OCI-LY7 (cell line): ENCODE data around the gene MED27.

Experiments
- CTCF ChIP-seq: fragments of 200-600 bp; sonication (generic); conservative IDR thresholded peaks from 2 replicates; pipeline ENCODE4 v1.5.1; 2014; ENCODE audit warnings: mild to moderate bottlenecking, antibody characterized with exemption, low read length, moderate library complexity, mixed read lengths
- EZH2phosphoT487 ChIP-seq: fragments of 200-600 bp; sonication (generic); IDR thresholded peaks from 2 replicates; pipeline ENCODE4 v1.6.1; 2018; ENCODE audit warnings: low read depth, borderline replicate concordance, mild to moderate bottlenecking, mixed run types, antibody characterized with exemption, low read length, moderate library complexity, mixed read lengths

DNA sequence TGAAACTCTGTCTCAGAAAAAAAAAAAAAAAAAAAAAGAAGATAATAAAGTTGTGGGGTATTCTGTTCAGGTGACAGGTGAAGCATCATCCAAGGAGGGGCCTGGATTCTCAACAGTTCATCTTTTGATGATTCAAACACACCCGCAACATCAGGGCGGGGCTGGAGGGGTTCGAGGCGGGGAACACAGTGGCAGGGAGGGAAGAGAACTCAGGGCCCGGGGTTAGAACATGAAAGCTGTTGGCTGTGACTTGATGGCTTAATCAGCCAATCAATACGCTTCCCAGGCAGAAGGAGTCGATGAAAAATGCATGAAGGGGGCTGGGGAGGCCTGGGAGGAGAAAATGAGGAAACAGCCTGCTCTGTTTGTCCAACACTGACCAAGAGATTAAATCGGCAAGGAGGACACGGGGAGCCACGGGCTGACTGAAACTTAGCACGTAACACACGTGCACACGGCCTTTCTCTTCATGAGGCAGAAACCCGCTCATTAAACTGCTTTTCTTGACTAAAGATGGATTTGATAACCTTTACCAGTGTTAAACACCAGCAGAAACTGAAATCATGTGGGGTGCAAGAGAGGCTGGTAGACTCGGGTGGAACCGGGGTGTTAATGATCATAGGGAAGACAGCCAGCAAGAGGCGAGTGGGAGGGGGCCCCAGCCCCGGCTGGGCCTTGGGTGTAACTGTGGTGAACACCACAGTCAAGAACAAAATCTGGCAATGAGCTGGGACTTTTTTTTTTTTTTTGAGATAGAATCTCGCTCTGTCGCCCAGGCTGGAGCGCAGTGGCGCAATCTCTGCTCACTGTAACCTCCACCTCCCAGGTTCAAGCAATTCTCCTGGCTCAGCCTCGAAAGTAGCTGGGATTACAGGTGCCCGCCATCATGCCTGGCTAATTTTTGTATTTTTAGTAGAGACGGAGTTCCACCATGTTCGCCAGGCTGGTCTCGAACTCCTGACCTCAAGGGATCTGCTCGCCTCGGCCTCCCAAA lies 234.1 kb downstream of the MED27 start:
- TF ChIP-seq CTCF (no peak), EZH2phosphoT487 (no peak)
